Keratinocyte (primary cell): ENCODE data around the gene KCNIP2. TPM values are rescaled to one million over a fixed set of nuclear protein-coding genes. Genes with fewer than 3 reads are reported as not detected.
A peak's percentile ranks its signal among the peaks of the same experiment; 100 is the strongest.

ENCODE experiments used
- DNase-seq: peaks from one replicate; pipeline ENCODE4 v3.0.0-alpha.2; 2011; ENCODE audit warnings: low read depth, missing footprints, low spot score
- FAIRE-seq: peaks from 2 replicates; lab custom pipeline; 2011; peaks lifted over from hg19 to GRCh38; lab: Jason Lieb, UNC
- H2AFZ ChIP-seq: 2 replicates; pipeline ENCODE4 v1.6.0; 2012; ENCODE audit warnings: low read length, control low read depth, inconsistent platforms; ENCODE audit not compliant: control insufficient read depth
- H3K27ac ChIP-seq: 2 replicates; pipeline ENCODE4 v1.5.1; 2011; ENCODE audit warnings: low read length; ENCODE audit not compliant: control insufficient read depth, insufficient read depth
- H3K27me3 ChIP-seq: 3 replicates; pipeline ENCODE4 v1.6.0; 2011; ENCODE audit warnings: low read length; ENCODE audit not compliant: control insufficient read depth, insufficient read depth; ENCODE audit errors: extremely low read depth
- H3K36me3 ChIP-seq, 2 experiments: 2 replicates in 1 of 2; 3 replicates in 1 of 2; pipeline ENCODE4 v1.5.1; 2011; ENCODE audit warnings: low read length in 2 of 2, mild to moderate bottlenecking in 1 of 2; ENCODE audit not compliant: control insufficient read depth in 2 of 2, insufficient read depth in 2 of 2; ENCODE audit errors: extremely low read depth in 1 of 2
- H3K4me1 ChIP-seq: 3 replicates; pipeline ENCODE4 v1.5.1; 2011; ENCODE audit warnings: low read length; ENCODE audit not compliant: control insufficient read depth, insufficient read depth; ENCODE audit errors: extremely low read depth
- H3K4me2 ChIP-seq: 3 replicates; pipeline ENCODE4 v1.6.0; 2011; ENCODE audit warnings: low read depth, low read length; ENCODE audit not compliant: control insufficient read depth, insufficient read depth; ENCODE audit errors: extremely low read depth
- H3K4me3 ChIP-seq, 3 experiments: fragments of 200-600 bp in 1 of 3; sonication (generic) in 1 of 3; 2 replicates in 2 of 3; 3 replicates in 1 of 3; pipeline ENCODE4 v1.5.1; 2011 to 2016; ENCODE audit warnings: low read length in 3 of 3, mild to moderate bottlenecking in 3 of 3, control low read depth in 2 of 3, inconsistent platforms in 1 of 3, low read depth in 1 of 3, mixed read lengths in 1 of 3, mixed run types in 1 of 3, moderate library complexity in 1 of 3; ENCODE audit not compliant: control insufficient read depth in 2 of 3, insufficient read depth in 2 of 3; ENCODE audit errors: extremely low read depth in 1 of 3
- H3K79me2 ChIP-seq: 2 replicates; pipeline ENCODE4 v1.6.0; 2012; ENCODE audit warnings: low read length; ENCODE audit not compliant: control insufficient read depth, insufficient read depth
- H3K9ac ChIP-seq: 3 replicates; pipeline ENCODE4 v1.6.0; 2011; ENCODE audit warnings: low read length; ENCODE audit not compliant: control insufficient read depth, insufficient read depth; ENCODE audit errors: extremely low read depth
- H3K9me1 ChIP-seq: 3 replicates; pipeline ENCODE4 v1.6.0; 2011; ENCODE audit warnings: low read length; ENCODE audit not compliant: control insufficient read depth, insufficient read depth; ENCODE audit errors: extremely low read depth
- H3K9me3 ChIP-seq: 2 replicates; pipeline ENCODE4 v1.5.1; 2012; ENCODE audit warnings: low read depth, low read length; ENCODE audit not compliant: control insufficient read depth
- H4K20me1 ChIP-seq: 3 replicates; pipeline ENCODE4 v1.6.0; 2011; ENCODE audit warnings: low read length; ENCODE audit not compliant: control insufficient read depth, insufficient read depth; ENCODE audit errors: extremely low read depth
- EZH2 ChIP-seq: IDR thresholded peaks from one replicate; pipeline ENCODE4 v1.6.1; 2012; ENCODE audit warnings: inconsistent platforms, mild to moderate bottlenecking, low read length, moderate library complexity
- dilution Hi-C: fragments of 300-500 bp; cut with MboI; formaldehyde crosslinking; loops from one replicate; pipeline ENCODE4 v1.7.0; 2020; ENCODE audit warnings: low sequenced_read_pairs; ENCODE audit not compliant: extremely low pct_ligation_motif_present
- polyA plus RNA-seq, 5 experiments: library from polyadenylated mRNA; depleted of rRNA in 3 of 5; stranded (reverse) in 3 of 5; stranded (forward) in 1 of 5; unstranded in 1 of 5; fragments of >200 nt; gene quantifications; 1 replicate in 1 of 5; 2 replicates in 3 of 5; 3 replicates in 1 of 5; pipeline versions ENCODE4 v1.2.1 to v1.2.3, GENCODE V29; 2011 to 2012; ENCODE audit warnings: missing spikeins in 2 of 5, low read depth in 1 of 5, low replicate concordance in 1 of 5
- TF ChIP-seq, protein P1 (sequence below), 3 experiments: IDR thresholded peaks in 1 of 3; conservative IDR thresholded peaks in 1 of 3; optimal IDR thresholded peaks in 1 of 3; 2 replicates in 2 of 3; 3 replicates in 1 of 3; pipeline versions ENCODE3 to v1.5.1; 2011; ENCODE audit warnings: low read length in 3 of 3, mild to moderate bottlenecking in 3 of 3, moderate library complexity in 2 of 3, control low read depth in 1 of 3, inconsistent platforms in 1 of 3; ENCODE audit not compliant: insufficient read depth in 2 of 3; ENCODE audit errors: extremely low read depth in 1 of 3

Gene KCNIP2
- polyA plus RNA-seq, 1 donor (not counting 4 experiments of a cell fraction or from before 2014, with no cell fraction given) = 0.41 TPM

DNA sequence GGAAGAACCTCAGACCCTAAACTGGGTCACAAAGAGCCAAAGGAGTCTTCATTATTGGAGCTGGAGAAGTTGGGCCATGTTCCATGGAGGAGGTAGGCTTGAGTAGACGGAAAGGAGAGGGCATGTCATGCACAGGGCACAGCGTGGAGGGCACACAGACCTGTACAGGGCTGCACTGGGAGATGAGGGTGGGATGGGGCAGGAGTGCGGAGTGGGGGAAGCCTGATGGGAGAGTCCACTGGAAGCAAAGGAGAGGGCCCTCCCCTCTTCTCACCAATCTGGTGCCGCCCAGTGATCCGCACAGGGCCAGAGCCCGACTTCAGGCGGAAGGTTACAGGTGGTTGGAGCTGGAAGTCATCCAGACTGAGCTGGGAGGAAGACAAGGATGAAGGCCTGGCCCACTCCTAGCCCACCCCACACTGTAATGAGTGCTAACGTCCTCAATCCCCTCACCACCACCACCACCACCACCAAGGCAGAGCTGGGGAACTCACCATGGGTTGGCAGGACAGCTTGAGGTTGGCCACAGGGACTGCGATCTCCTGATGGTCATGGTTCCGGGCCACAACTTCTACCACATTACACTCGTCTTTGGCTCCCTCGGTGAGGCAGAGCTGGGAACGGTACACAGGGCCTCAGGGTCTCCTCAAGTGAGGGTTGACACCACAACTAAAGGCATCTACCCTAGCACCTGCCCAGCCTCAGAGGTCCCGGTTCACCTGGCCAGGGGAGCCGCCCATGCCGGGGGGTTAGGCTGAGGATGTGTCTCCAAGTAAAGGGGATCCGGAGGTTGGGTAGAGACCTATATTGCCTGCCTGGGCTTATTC lies 61.4 kb downstream of the KCNIP2 start:
- H4K20me1 ChIP-seq = peaks cover 18% of the 10 kb centered on the region
- dilution Hi-C loops = no loop called here
- FAIRE-seq = no peak

GRCh38 chr10:101781655-101781983 lies 62.0 kb downstream of the KCNIP2 start:
- H3K79me2 ChIP-seq = peaks cover 11% of the 10 kb centered on the region
- H3K27me3 ChIP-seq = peaks cover 18% of the 10 kb centered on the region
- no peak overlapping the region for H3K27ac ChIP-seq
- DNase-seq (no peak), FAIRE-seq (no peak)
- peaks cover 51% of the 10 kb centered on the region for H3K4me1 ChIP-seq
- dilution Hi-C loops = no loop called here
- H3K4me3 ChIP-seq = peak overlapping the region in 1 of 3 experiments; percentile 74
- no peak overlapping the region for H2AFZ ChIP-seq
- H3K9me1 ChIP-seq = no peaks in the 10 kb centered on the region
- no peaks in the 10 kb centered on the region for H3K9me3 ChIP-seq
- H3K36me3 ChIP-seq = peaks cover 16 to 19% of the 10 kb centered on the region in 2 experiments
- TF ChIP-seq EZH2 = no peak
- TF ChIP-seq, protein P1, sequence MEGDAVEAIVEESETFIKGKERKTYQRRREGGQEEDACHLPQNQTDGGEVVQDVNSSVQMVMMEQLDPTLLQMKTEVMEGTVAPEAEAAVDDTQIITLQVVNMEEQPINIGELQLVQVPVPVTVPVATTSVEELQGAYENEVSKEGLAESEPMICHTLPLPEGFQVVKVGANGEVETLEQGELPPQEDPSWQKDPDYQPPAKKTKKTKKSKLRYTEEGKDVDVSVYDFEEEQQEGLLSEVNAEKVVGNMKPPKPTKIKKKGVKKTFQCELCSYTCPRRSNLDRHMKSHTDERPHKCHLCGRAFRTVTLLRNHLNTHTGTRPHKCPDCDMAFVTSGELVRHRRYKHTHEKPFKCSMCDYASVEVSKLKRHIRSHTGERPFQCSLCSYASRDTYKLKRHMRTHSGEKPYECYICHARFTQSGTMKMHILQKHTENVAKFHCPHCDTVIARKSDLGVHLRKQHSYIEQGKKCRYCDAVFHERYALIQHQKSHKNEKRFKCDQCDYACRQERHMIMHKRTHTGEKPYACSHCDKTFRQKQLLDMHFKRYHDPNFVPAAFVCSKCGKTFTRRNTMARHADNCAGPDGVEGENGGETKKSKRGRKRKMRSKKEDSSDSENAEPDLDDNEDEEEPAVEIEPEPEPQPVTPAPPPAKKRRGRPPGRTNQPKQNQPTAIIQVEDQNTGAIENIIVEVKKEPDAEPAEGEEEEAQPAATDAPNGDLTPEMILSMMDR (optimal IDR thresholded peaks at IDR 0.05 in 1 of 3, IDR thresholded peaks at IDR 0.05 in 1 of 3, conservative IDR thresholded peaks at IDR 0.05 in 1 of 3; ENCODE audit: extremely low read depth in 1 of 3, insufficient read depth in 2 of 3, low read length in 3 of 3) = no peak
- peaks cover 18% of the 10 kb centered on the region for H4K20me1 ChIP-seq
- peak overlapping the region; percentile 94 for H3K4me2 ChIP-seq
- no peak overlapping the region for H3K9ac ChIP-seq

More for the DNA sequence above, 61.4 kb downstream of the KCNIP2 start:
- no peak for DNase-seq
- Histone ChIP-seq H3K79me2 (peaks cover 11% of the 10 kb centered on the region), H3K9me3 (no peaks in the 10 kb centered on the region), H2AFZ (peak overlapping the region; percentile 86), H3K36me3 (peaks cover 19 to 20% of the 10 kb centered on the region in 2 experiments), H3K4me2 (peak overlapping the region; percentile 94), H3K27ac (peak overlapping the region; percentile 74), H3K27me3 (peaks cover 13% of the 10 kb centered on the region), H3K4me1 (peaks cover 51% of the 10 kb centered on the region), H3K9ac (peak overlapping the region; percentile 94), H3K4me3 (peak overlapping the region; percentile 74 to 88 (median 86)), H3K9me1 (no peaks in the 10 kb centered on the region)
- TF ChIP-seq EZH2 = no peak
- TF ChIP-seq, protein P1 (optimal IDR thresholded peaks at IDR 0.05 in 1 of 3, IDR thresholded peaks at IDR 0.05 in 1 of 3, conservative IDR thresholded peaks at IDR 0.05 in 1 of 3; ENCODE audit: extremely low read depth in 1 of 3, insufficient read depth in 2 of 3, low read length in 3 of 3) = no peak
